Adipocyte (in vitro differentiated cells): ENCODE data around the gene DHX57.
A peak's percentile ranks its signal among the peaks of the same experiment; 100 is the strongest.
"Not testable (repeated sequence)": the region's sequence is repeated elsewhere in the genome, so short reads cannot be mapped to it uniquely, and the experiment has no call there.

Source experiments
- DNase-seq: peaks from one replicate; pipeline ENCODE4 v3.0.0-alpha.2; 2015; ENCODE audit warnings: low read depth
- H3K27me3 ChIP-seq: replicated peaks from 2 replicates; pipeline ENCODE4 v1.7.0; 2013; ENCODE audit warnings: mild to moderate bottlenecking, low read length, moderate library complexity; ENCODE audit not compliant: control insufficient read depth, insufficient read depth
- H3K36me3 ChIP-seq: 2 replicates; pipeline ENCODE4 v1.7.0; 2013; ENCODE audit warnings: low read length, mild to moderate bottlenecking, moderate library complexity; ENCODE audit not compliant: control insufficient read depth, insufficient read depth, severe bottlenecking
- H3K4me1 ChIP-seq: 2 replicates; pipeline ENCODE4 v1.7.0; 2013; ENCODE audit warnings: mild to moderate bottlenecking, low read length, moderate library complexity; ENCODE audit not compliant: control insufficient read depth, insufficient read depth
- H3K4me3 ChIP-seq: 2 replicates; pipeline ENCODE4 v1.7.0; 2013; ENCODE audit warnings: mild to moderate bottlenecking, low read length, moderate library complexity
- H3K9ac ChIP-seq: 2 replicates; pipeline ENCODE4 v1.7.0; 2013; ENCODE audit warnings: mild to moderate bottlenecking, low read length, moderate library complexity
- H3K9me3 ChIP-seq: 2 replicates; pipeline ENCODE4 v1.7.0; 2013; ENCODE audit warnings: mild to moderate bottlenecking, low read length, moderate library complexity; ENCODE audit not compliant: control insufficient read depth

DHX57 gene

DNA sequence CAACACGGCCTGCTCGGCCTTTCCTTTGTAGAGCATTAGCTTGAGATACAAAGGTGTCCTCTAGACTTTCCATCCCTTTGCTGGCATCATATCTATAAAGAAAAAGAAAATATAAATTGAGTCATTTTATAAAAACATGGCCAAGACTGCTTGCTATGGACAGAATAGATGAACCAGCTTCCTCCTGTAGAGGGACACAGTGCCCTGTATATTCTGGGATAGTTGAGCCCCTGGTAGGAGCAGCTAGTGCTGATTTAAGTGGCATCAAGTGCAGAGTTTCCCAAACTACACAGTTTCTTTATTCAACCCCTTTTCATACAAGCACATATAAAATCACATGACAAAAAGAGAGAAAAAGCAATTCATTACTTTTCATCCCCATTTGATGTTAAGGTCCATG, 49.8 kb downstream of the DHX57 start:
- DNase-seq: no peak
- H3K27me3 ChIP-seq: no peaks in the 10 kb centered on the region
- peaks cover 29% of the 10 kb centered on the region for H3K36me3 ChIP-seq
- H3K9me3 ChIP-seq: no peaks in the 10 kb centered on the region
- no peak overlapping the region for H3K4me3 ChIP-seq
- no peak overlapping the region for H3K9ac ChIP-seq
- H3K4me1 ChIP-seq: peaks cover 14% of the 10 kb centered on the region

- no peak for DNase-seq
- Histone ChIP-seq H3K4me3 (no peak overlapping the region), H3K4me1 (peaks cover 10% of the 10 kb centered on the region), H3K9me3 (no peaks in the 10 kb centered on the region), H3K9ac (no peak overlapping the region), H3K36me3 (peaks cover 27% of the 10 kb centered on the region), H3K27me3 (no peaks in the 10 kb centered on the region)
Measured at GRCh38 chr2:38824906-38825305, 50.8 kb downstream of the DHX57 start.

DNA sequence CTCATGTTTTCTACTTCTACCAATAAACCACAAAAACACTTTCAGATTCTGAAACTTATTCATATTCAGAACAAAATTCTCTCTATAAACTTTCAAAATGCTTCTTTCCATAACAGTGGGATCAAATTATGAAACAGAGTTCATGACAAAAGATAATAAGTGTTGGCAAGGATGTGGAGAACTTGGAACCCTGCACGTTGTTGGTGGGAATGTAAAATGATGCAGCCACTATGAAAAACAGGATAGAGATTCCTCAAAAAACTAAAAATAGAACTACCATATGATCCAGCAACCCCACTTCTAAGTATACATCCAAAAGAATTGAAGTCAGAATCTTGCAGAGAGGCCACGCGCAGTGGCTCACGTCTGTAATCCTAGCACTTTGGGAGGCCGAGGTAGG, 52.3 kb downstream of the DHX57 start:
- DNase-seq: no peak
- Histone ChIP-seq H3K4me3 (no peak overlapping the region), H3K9ac (no peak overlapping the region), H3K36me3 (peaks cover 29% of the 10 kb centered on the region), H3K27me3 (no peaks in the 10 kb centered on the region), H3K4me1 (peaks cover 10% of the 10 kb centered on the region), H3K9me3 (no peaks in the 10 kb centered on the region)

DNA sequence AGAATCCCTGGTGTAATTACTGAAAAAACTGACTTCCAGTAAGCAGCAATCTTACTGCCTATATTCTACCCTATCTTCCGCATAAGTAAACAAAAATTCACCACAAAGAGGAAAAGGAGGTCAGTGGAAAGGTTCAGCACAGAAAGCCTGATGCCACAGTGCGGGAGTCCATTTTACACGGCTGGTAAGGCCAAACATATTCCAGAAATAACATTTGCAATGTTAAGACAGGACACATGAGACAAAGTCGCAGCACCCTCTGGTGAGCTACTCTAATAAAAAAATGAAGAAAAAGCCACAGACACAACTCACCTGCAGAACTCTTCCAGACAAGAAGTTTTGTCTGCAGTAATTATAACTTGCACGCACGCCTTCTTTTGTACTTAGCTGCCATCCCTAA, 57.2 kb downstream of the DHX57 start:
- peaks cover 4% of the 10 kb centered on the region for H3K4me1 ChIP-seq
- H3K36me3 ChIP-seq: peaks cover 33% of the 10 kb centered on the region
- no peaks in the 10 kb centered on the region for H3K9me3 ChIP-seq
- no peak for DNase-seq
- H3K4me3 ChIP-seq: no peak overlapping the region
- no peak overlapping the region for H3K9ac ChIP-seq
- H3K27me3 ChIP-seq: no peaks in the 10 kb centered on the region

DNA sequence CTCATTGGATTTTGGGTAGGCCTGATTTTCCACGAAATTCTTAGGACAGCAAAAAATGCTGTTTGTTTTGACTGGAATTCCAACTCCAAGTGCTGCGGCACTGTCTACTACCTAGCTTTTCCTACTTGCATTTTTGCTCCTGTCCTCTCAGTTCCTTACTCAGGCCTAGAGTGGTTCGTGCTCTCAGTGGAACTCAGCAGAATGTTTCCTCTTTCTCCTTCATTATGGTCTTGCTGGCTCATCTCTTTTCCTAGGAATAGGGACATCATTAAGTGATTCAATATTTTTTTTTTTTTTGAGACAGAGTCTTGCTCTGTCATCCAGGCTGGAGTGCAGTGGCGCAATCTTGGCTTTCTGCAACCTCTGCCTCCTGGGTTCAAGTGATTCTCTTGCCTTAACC, 59.8 kb downstream of the DHX57 start:
- H3K4me3 ChIP-seq: no peak overlapping the region
- H3K27me3 ChIP-seq: no peaks in the 10 kb centered on the region
- no peaks in the 10 kb centered on the region for H3K9me3 ChIP-seq
- peaks cover 4% of the 10 kb centered on the region for H3K4me1 ChIP-seq
- H3K9ac ChIP-seq: no peak overlapping the region
- peaks cover 47% of the 10 kb centered on the region for H3K36me3 ChIP-seq
- no peak for DNase-seq

DNA sequence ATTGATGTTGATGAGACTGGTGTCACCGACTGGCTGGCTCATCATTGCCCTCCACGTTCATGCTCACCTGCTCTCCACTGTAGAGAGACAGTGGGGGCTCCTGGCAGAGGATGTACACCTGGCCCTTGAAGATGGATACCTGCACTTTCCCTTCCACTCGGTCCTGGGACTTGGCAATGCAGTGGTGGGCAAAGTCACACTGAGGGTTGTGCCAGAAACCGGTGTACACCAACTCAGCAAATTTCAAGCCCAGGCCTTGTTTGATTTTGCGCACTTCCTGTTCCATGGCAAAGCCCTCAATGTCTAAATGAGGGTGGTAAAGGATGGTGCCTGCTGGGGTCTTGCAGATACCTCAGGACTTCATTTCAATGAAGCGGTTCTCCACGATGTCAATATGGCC, 65.2 kb downstream of the DHX57 start:
- DNase-seq: no peak
- H3K27me3 ChIP-seq: no peaks in the 10 kb centered on the region
- H3K9ac ChIP-seq: no peak overlapping the region
- no peaks in the 10 kb centered on the region for H3K9me3 ChIP-seq
- peaks cover 45% of the 10 kb centered on the region for H3K36me3 ChIP-seq
- no peak overlapping the region for H3K4me3 ChIP-seq
- no peaks in the 10 kb centered on the region for H3K4me1 ChIP-seq

DNA sequence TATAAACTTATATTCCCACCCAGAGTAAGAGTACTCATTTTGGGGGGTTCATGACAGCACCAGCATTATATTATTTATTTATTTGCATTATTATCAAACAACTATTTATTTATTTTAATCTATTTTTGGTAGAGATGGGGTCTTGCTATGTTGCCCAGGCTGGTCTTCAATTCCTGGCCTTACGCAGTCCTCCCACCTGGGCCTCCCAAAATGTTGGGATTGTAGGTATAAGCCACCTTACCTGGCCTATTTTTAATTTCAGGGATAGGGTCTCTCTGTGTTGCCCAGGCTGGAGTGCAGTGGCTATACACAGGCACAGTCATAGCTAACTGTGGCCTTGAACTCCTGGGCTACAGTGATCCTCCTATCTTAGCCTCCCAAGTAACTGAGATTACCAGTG, 67.1 kb downstream of the DHX57 start:
- Histone ChIP-seq H3K9me3 (no peaks in the 10 kb centered on the region), H3K9ac (no peak overlapping the region), H3K36me3 (peaks cover 47% of the 10 kb centered on the region), H3K4me3 (no peak overlapping the region), H3K27me3 (no peaks in the 10 kb centered on the region), H3K4me1 (no peaks in the 10 kb centered on the region)
- no peak for DNase-seq

DNA sequence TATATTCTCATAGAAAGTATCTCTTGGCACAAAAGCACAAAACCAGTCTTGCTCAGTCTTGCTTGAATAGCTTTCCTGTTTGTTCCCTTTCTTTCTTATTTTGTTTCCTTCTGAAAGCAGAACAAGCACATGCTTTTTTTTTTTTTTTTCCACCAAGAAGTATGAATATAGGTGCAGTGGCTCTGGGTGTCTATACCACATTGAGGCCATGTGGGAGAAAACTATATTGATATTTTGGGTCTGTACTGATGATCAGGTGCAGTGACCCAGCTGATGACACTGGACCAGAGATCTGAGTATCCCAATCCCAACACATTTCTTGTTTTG, 69.0 kb downstream of the DHX57 start:
- H3K9ac ChIP-seq: no peak overlapping the region
- no peak for DNase-seq
- H3K36me3 ChIP-seq: peaks cover 38% of the 10 kb centered on the region
- H3K27me3 ChIP-seq: no peaks in the 10 kb centered on the region
- H3K4me3 ChIP-seq: no peak overlapping the region
- no peaks in the 10 kb centered on the region for H3K4me1 ChIP-seq
- H3K9me3 ChIP-seq: no peaks in the 10 kb centered on the region

GRCh38 chr2:38806015-38806732, 69.6 kb downstream of the DHX57 start:
- peaks cover 34% of the 10 kb centered on the region for H3K36me3 ChIP-seq

GRCh38 chr2:38797953-38798352, 77.8 kb downstream of the DHX57 start:
- no peak for DNase-seq
- no peaks in the 10 kb centered on the region for H3K9me3 ChIP-seq
- H3K9ac ChIP-seq: no peak overlapping the region
- H3K27me3 ChIP-seq: no peaks in the 10 kb centered on the region
- no peak overlapping the region for H3K4me3 ChIP-seq
- no peaks in the 10 kb centered on the region for H3K4me1 ChIP-seq
- peaks cover 14% of the 10 kb centered on the region for H3K36me3 ChIP-seq

More at GRCh38 chr2:38806015-38806732, 69.6 kb downstream of the DHX57 start:
- DNase-seq: peak; percentile 4
- Histone ChIP-seq H3K27me3 (no peaks in the 10 kb centered on the region), H3K9me3 (no peaks in the 10 kb centered on the region), H3K4me3 (no peak overlapping the region), H3K4me1 (no peaks in the 10 kb centered on the region), H3K9ac (no peak overlapping the region)

DNA sequence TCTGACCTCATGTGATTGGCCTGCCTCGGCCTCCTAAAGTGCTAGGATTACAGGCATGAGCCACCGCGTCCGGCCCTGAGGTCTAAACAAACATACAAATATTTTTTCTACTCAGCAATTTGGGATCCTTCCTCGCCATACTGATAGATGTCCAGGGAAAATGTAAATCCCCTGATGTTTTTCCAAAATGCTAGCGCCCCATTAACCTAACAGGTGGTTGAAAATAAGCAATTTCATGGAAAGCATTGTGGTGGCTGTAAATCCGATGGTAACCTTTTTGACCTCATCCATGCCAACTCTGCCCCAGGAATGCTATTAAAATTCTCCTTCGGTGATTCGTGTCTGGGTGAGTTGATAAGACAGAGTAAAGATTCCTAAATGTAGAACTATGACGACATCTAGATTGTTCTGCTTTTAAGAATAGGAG, 78.5 kb downstream of the DHX57 start:
- Histone ChIP-seq H3K4me1 (no peaks in the 10 kb centered on the region), H3K36me3 (peaks cover 11% of the 10 kb centered on the region), H3K9me3 (no peaks in the 10 kb centered on the region), H3K27me3 (no peaks in the 10 kb centered on the region), H3K4me3 (no peak overlapping the region), H3K9ac (no peak overlapping the region)
- DNase-seq: no peak

GRCh38 chr2:38795016-38795415, 80.7 kb downstream of the DHX57 start:
- H3K27me3 ChIP-seq, H3K36me3 ChIP-seq, H3K9ac ChIP-seq, DNase-seq, H3K4me1 ChIP-seq, H3K4me3 ChIP-seq, H3K9me3 ChIP-seq: not testable (repeated sequence)
